ENCODE results near the gene HES7.

GRCh38 chr17:8117980-8118768, 5.7 kb downstream of the HES7 start, which contains the start of gene ALOXE3:
- TF ChIP-seq CTCF (IDR thresholded peaks at IDR 0.05) (no peak), TP53 (CRISPR knock-in tag; IDR thresholded peaks at IDR 0.05) (no peak), MAX (IDR thresholded peaks at IDR 0.05) (peak; percentile 89), CHD2 (IDR thresholded peaks at IDR 0.05; ENCODE audit: low read length, partially characterized antibody) (no peak)

All from A549 (cell line).